ENCODE results near the gene KATNBL1.

DNA sequence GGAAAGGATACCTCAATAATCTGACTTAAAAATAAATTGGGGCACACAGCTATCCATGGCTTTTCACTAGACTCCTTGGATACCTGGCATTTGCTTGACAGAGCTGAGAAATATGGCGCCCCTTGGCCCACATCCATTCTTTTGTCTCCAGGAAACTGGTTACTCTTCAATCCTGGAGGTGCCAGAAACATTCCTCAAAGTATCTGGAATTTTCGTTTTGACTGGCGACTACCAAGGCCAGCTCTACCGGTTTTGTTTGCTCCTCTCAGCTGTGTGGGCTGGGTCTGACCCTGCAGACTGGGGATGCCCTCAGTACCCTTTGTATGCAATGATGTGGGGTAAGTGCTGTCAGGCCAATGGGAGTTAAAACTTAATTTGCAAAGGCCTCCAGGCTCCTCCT is 27.0 kb downstream of the KATNBL1 start:
- TF ChIP-seq, protein P1, sequence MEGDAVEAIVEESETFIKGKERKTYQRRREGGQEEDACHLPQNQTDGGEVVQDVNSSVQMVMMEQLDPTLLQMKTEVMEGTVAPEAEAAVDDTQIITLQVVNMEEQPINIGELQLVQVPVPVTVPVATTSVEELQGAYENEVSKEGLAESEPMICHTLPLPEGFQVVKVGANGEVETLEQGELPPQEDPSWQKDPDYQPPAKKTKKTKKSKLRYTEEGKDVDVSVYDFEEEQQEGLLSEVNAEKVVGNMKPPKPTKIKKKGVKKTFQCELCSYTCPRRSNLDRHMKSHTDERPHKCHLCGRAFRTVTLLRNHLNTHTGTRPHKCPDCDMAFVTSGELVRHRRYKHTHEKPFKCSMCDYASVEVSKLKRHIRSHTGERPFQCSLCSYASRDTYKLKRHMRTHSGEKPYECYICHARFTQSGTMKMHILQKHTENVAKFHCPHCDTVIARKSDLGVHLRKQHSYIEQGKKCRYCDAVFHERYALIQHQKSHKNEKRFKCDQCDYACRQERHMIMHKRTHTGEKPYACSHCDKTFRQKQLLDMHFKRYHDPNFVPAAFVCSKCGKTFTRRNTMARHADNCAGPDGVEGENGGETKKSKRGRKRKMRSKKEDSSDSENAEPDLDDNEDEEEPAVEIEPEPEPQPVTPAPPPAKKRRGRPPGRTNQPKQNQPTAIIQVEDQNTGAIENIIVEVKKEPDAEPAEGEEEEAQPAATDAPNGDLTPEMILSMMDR (IDR thresholded peaks at IDR 0.05): no peak
- TF ChIP-seq POLR2A (IDR thresholded peaks at IDR 0.05): no peak

Measured in prostate gland (tissue), 2 donors.